SK-N-SH (cell line): Measurements from ENCODE around the gene MSH5. TPM values are rescaled to one million over a fixed set of nuclear protein-coding genes. Genes with fewer than 3 reads are reported as not detected.
A peak's percentile ranks its signal among the peaks of the same experiment; 100 is the strongest.

Source experiments
- CTCF ChIA-PET: fragments of 300-600, 350-600 bp; formaldehyde crosslinking; extraction: SDS; loops from one replicate; lab custom pipeline; 2021; lab: Yijun Ruan, JAX
- POLR2A ChIA-PET: fragments of 350-600 bp; sonication (Branson Sonifier 250); formaldehyde crosslinking; extraction: SDS; loops from one replicate; lab custom pipeline; 2020; ENCODE audit warnings: antibody characterized with exemption, inconsistent platforms; lab: Yijun Ruan, JAX
- DNase-seq: peaks from one replicate; pipeline ENCODE4 v3.0.0; 2012
- H2AFZ ChIP-seq: fragments of 200-600 bp; sonication (generic); 2 replicates; pipeline ENCODE4 v1.8.1; 2016; ENCODE audit warnings: antibody characterized with exemption, mild to moderate bottlenecking, low read depth
- H3F3A ChIP-seq: fragments of 200-600 bp; sonication (generic); replicated peaks from 2 replicates; pipeline ENCODE3; 2016; ENCODE audit warnings: antibody characterized with exemption, mild to moderate bottlenecking; ENCODE audit not compliant: insufficient read depth
- H3K27ac ChIP-seq, 2 experiments: fragments of 200-500 bp in 1 of 2; fragments of 200-600 bp in 1 of 2; sonication (Bioruptor generic) in 1 of 2; sonication (generic), shearing (Covaris generic) in 1 of 2; 2 replicates each; pipeline versions ENCODE4 v1.5.1 to v1.6.1; 2014 to 2016; ENCODE audit warnings: low read depth in 2 of 2, inconsistent platforms in 1 of 2, low read length in 1 of 2, mild to moderate bottlenecking in 1 of 2, mixed read lengths in 1 of 2
- H3K27me3 ChIP-seq: fragments of 200-600 bp; sonication (generic), shearing (Covaris generic); 2 replicates; pipeline ENCODE4 v1.6.1; 2016; ENCODE audit warnings: mixed run types; ENCODE audit not compliant: insufficient read depth
- H3K36me3 ChIP-seq, 2 experiments: fragments of 200-500 bp in 1 of 2; fragments of 200-600 bp in 1 of 2; sonication (Bioruptor generic) in 1 of 2; sonication (generic) in 1 of 2; replicated peaks in 1 of 2; 2 replicates each; pipeline versions ENCODE3 to v1.5.1; 2014 to 2016; ENCODE audit warnings: low read length in 1 of 2, mild to moderate bottlenecking in 1 of 2; ENCODE audit not compliant: insufficient read depth in 2 of 2, control insufficient read depth in 1 of 2
- H3K4me1 ChIP-seq, 2 experiments: fragments of 200-500 bp in 1 of 2; fragments of 200-600 bp in 1 of 2; sonication (Bioruptor generic) in 1 of 2; sonication (generic), shearing (Covaris generic) in 1 of 2; 2 replicates each; pipeline versions ENCODE4 v1.5.1 to v1.6.1; 2014 to 2016; ENCODE audit warnings: low read depth in 1 of 2, low read length in 1 of 2, mixed run types in 1 of 2; ENCODE audit not compliant: insufficient read depth in 2 of 2, control insufficient read depth in 1 of 2
- H3K4me2 ChIP-seq: fragments of 200-600 bp; sonication (generic), shearing (Covaris generic); 2 replicates; pipeline ENCODE4 v1.6.1; 2017; ENCODE audit warnings: mixed run types
- H3K4me3 ChIP-seq, 2 experiments: fragments of 200-500 bp in 1 of 2; fragments of 200-600 bp in 1 of 2; sonication (Bioruptor generic) in 1 of 2; sonication (generic), shearing (Covaris generic) in 1 of 2; 2 replicates each; pipeline versions ENCODE4 v1.5.1 to v1.8.1; 2014 to 2016; ENCODE audit warnings: low read depth in 2 of 2, inconsistent platforms in 1 of 2, low read length in 1 of 2, mild to moderate bottlenecking in 1 of 2, mixed read lengths in 1 of 2, moderate library complexity in 1 of 2
- H3K79me2 ChIP-seq: fragments of 200-600 bp; sonication (generic); 2 replicates; pipeline ENCODE4 v1.8.1; 2017; ENCODE audit warnings: mild to moderate bottlenecking; ENCODE audit not compliant: insufficient read depth
- H3K9ac ChIP-seq: fragments of 200-600 bp; sonication (generic); 2 replicates; pipeline ENCODE4 v1.6.1; 2017; ENCODE audit warnings: mixed run types
- H3K9me2 ChIP-seq: fragments of 200-600 bp; sonication (generic); 2 replicates; pipeline ENCODE4 v1.6.1; 2017; ENCODE audit warnings: mixed run types
- H3K9me3 ChIP-seq: fragments of 200-600 bp; sonication (generic); 2 replicates; pipeline ENCODE4 v1.6.1; 2017; ENCODE audit warnings: mixed run types, mild to moderate bottlenecking, moderate library complexity
- H4K20me1 ChIP-seq: fragments of 200-600 bp; sonication (generic); 2 replicates; pipeline ENCODE4 v1.6.1; 2017; ENCODE audit warnings: mild to moderate bottlenecking, mixed run types; ENCODE audit not compliant: insufficient read depth
- CHD2 ChIP-seq: fragments of 150-350 bp; IDR thresholded peaks from 2 replicates; pipeline ENCODE4 v1.6.1; 2018; ENCODE audit warnings: low read length; ENCODE audit not compliant: partially characterized antibody
- ELF1 ChIP-seq: IDR thresholded peaks from 2 replicates; pipeline ENCODE4 v1.4.0; 2012
- EP300 ChIP-seq, 2 experiments: IDR thresholded peaks; 2 replicates each; pipeline versions ENCODE4 v1.4.0 to v1.6.1; 2012; ENCODE audit warnings: borderline replicate concordance in 1 of 2, low read depth in 1 of 2, low read length in 1 of 2
- EZH2phosphoT487 ChIP-seq: fragments of 200-600 bp; sonication (generic); IDR thresholded peaks from 2 replicates; pipeline ENCODE4 v1.6.1; 2017; ENCODE audit warnings: low read depth, mixed run types, mild to moderate bottlenecking, antibody characterized with exemption, moderate library complexity, borderline replicate concordance
- FOXJ3 ChIP-seq: sonication (generic); formaldehyde crosslinking; IDR thresholded peaks from 2 replicates; pipeline ENCODE4 v1.5.1; 2020; ENCODE audit warnings: mild to moderate bottlenecking, missing genetic modification reagents
- FOXM1 ChIP-seq: IDR thresholded peaks from 2 replicates; pipeline ENCODE4 v1.4.0; 2012; ENCODE audit warnings: low read depth, mild to moderate bottlenecking
- GABPA ChIP-seq: IDR thresholded peaks from 2 replicates; pipeline ENCODE4 v1.4.0; 2012; ENCODE audit warnings: low read depth, mild to moderate bottlenecking
- GATA2 ChIP-seq: sonication (generic); formaldehyde crosslinking; IDR thresholded peaks from 2 replicates; pipeline ENCODE4 v1.5.0; 2020; ENCODE audit warnings: mild to moderate bottlenecking, missing genetic modification reagents
- IRF3 ChIP-seq: fragments of 150-350 bp; IDR thresholded peaks from 2 replicates; pipeline ENCODE4 v1.6.1; 2016; ENCODE audit warnings: mild to moderate bottlenecking, low read depth, low read length
- JUND ChIP-seq: IDR thresholded peaks from 2 replicates; pipeline ENCODE4 v1.4.0; 2012
- MEF2A ChIP-seq: IDR thresholded peaks from 2 replicates; pipeline ENCODE4 v1.4.0; 2012; ENCODE audit warnings: low read depth, borderline replicate concordance
- MXI1 ChIP-seq: IDR thresholded peaks from 2 replicates; pipeline ENCODE4 v1.6.1; 2012; ENCODE audit warnings: mild to moderate bottlenecking, low read depth, low read length, improper control_type of control experiment
- NFIC ChIP-seq: IDR thresholded peaks from 2 replicates; pipeline ENCODE4 v1.4.0; 2012; ENCODE audit warnings: borderline replicate concordance
- PBX3 ChIP-seq: IDR thresholded peaks from 2 replicates; pipeline ENCODE4; 2012
- POLR2AphosphoS5 ChIP-seq: IDR thresholded peaks from 2 replicates; pipeline ENCODE4 v1.6.1; 2012; ENCODE audit warnings: low read depth, low read length
- RAD21 ChIP-seq: IDR thresholded peaks from 2 replicates; pipeline ENCODE4 v1.6.1; 2012; ENCODE audit warnings: mild to moderate bottlenecking, low read length
- SMC3 ChIP-seq: IDR thresholded peaks from 2 replicates; pipeline ENCODE4 v1.6.1; 2012; ENCODE audit warnings: low read depth, low read length, improper control_type of control experiment
- TAF1 ChIP-seq: IDR thresholded peaks from 2 replicates; pipeline ENCODE4 v1.6.1; 2012; ENCODE audit warnings: low read depth, mild to moderate bottlenecking, low read length, moderate library complexity, borderline replicate concordance
- TCF12 ChIP-seq: IDR thresholded peaks from 2 replicates; pipeline ENCODE4 v1.4.0; 2012
- TEAD4 ChIP-seq: IDR thresholded peaks from 2 replicates; pipeline ENCODE4 v1.4.0; 2012; ENCODE audit warnings: mild to moderate bottlenecking, borderline replicate concordance; ENCODE audit not compliant: insufficient read depth
- USF2 ChIP-seq: fragments of 150-350 bp; IDR thresholded peaks from 2 replicates; pipeline ENCODE4 v1.6.1; 2017; ENCODE audit warnings: antibody characterized with exemption, low read length, low read depth, borderline replicate concordance
- YY1 ChIP-seq: IDR thresholded peaks from 2 replicates; pipeline ENCODE4 v1.4.0; 2012; ENCODE audit warnings: low read depth, mild to moderate bottlenecking
- ZBTB33 ChIP-seq: IDR thresholded peaks from 2 replicates; pipeline ENCODE4 v1.4.0; 2012; ENCODE audit warnings: low read depth, borderline replicate concordance
- WGBS: methylation state at CpG from one replicate; pipeline ENCODE4 v1.1.6; 2017; ENCODE audit warnings: low lambda C conversion rate; 5-methylcytosine and 5-hydroxymethylcytosine counted together
- polyA plus RNA-seq, 3 experiments: library from polyadenylated mRNA; depleted of rRNA; stranded (reverse); fragments of >200 nt; gene quantifications; 2 replicates each; pipeline ENCODE4 v1.2.3, GENCODE V29; 2012
- TF ChIP-seq, protein P1 (sequence below): IDR thresholded peaks from 2 replicates; pipeline ENCODE4 v1.4.0; 2012; ENCODE audit warnings: low read depth
- TF ChIP-seq, protein P2 (sequence below): IDR thresholded peaks from 2 replicates; pipeline ENCODE4 v1.6.1; 2012; ENCODE audit warnings: mild to moderate bottlenecking, low read depth, low read length, moderate library complexity

Gene MSH5
- polyA plus RNA-seq, 1 of the 3 experiments (the other 2 are of a cell fraction) = 16.0 TPM

DNA sequence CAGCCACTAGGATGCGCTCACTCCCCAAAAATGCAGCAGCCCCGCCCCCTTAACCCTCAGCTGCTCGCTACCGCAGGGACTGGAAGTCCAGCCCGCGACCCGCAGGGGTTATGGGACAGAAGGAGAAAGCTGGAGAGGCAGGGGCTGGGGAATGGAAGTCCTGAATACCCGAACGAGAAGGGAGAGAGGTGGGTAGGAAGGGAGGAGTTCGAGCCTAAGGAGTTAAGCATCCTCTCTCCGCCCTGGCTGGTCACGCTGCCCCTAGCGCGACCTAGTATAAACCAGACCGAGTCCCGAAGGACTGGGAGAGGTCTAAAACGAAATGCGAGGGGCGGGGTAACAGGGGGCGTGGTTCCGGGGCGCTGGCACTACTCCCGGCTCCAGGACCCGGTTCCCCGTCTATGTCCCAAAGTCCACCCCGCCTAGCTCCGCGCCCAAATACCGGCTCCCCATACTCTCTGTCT lies 10.3 kb upstream of the MSH5 start:
- Histone ChIP-seq H3K27me3 (no peaks in the 10 kb centered on the region), H2AFZ (peak overlapping the region; percentile 67), H3K4me1 (peaks cover 18 to 21% of the 10 kb centered on the region in 2 experiments; a peak in 2 of 4 replicates), H4K20me1 (peaks cover 27% of the 10 kb centered on the region), H3K79me2 (peaks cover 46% of the 10 kb centered on the region), H3K36me3 (peaks cover 52 to 60% of the 10 kb centered on the region in 2 experiments), H3K4me2 (peak overlapping the region; percentile 98), H3K9me3 (no peaks in the 10 kb centered on the region), H3F3A (peaks cover 50% of the 10 kb centered on the region), H3K9me2 (no peaks in the 10 kb centered on the region), H3K27ac (peak overlapping the region; percentile 94), H3K4me3 (peak overlapping the region; percentile 90 to 93), H3K9ac (peak overlapping the region; percentile 98)
- DNase-seq = peak; percentile 93
- ChIA-PET POLR2A (interaction anchor here (0.6 to 2.0 kb wide), 13 partner anchors 11 to 183 kb away, joined by 3 to 10 read pairs (median 4); partner anchors contain the start of genes ABHD16A, ATP6V1G2, HSPA1B and LSM2), CTCF (interaction anchor here (0.7 to 7.3 kb wide), 38 partner anchors 9 to 230 kb away, joined by 3 to 45 read pairs (median 4); partner anchors contain the start of genes ABHD16A, ATP6V1G2, EHMT2 and GPANK1)
- under 1% methylated on average over 15 of the region's 29 CpGs for WGBS
- TF ChIP-seq MXI1 = peak; percentile 76; the same call in 1 of the 2 replicates
- no peak; the same call in 1 of the 2 replicates for TF ChIP-seq NFIC
- no peak for TF ChIP-seq YY1
- TF ChIP-seq GABPA = 0 out of 2 replicates have a peak, but pooled peaks have one; percentile 9
- no peak for TF ChIP-seq TAF1
- TF ChIP-seq POLR2AphosphoS5 = no peak
- TF ChIP-seq PBX3 = no peak
- peak; percentile 2 for TF ChIP-seq CHD2
- no peak; the same call in 1 of the 2 replicates for TF ChIP-seq TEAD4
- TF ChIP-seq GATA2 (CRISPR knock-in tag) = no peak
- TF ChIP-seq RAD21 = peak; percentile 79
- TF ChIP-seq FOXM1 = no peak
- no peak for TF ChIP-seq TCF12
- no peak for TF ChIP-seq ELF1
- no peak for TF ChIP-seq MEF2A
- TF ChIP-seq, protein P1, sequence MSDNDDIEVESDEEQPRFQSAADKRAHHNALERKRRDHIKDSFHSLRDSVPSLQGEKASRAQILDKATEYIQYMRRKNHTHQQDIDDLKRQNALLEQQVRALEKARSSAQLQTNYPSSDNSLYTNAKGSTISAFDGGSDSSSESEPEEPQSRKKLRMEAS = peak; percentile 59; the same call in 1 of the 2 replicates
- TF ChIP-seq EZH2phosphoT487 = no peak
- TF ChIP-seq ZBTB33 = no peak
- no peak for TF ChIP-seq EP300 (IDR thresholded peaks at IDR 0.05; ENCODE audit: borderline replicate concordance in 1 of 2, low read depth in 1 of 2, low read length in 1 of 2)
- no peak for TF ChIP-seq USF2
- TF ChIP-seq SMC3 = peak; percentile 58
- TF ChIP-seq IRF3 = no peak
- TF ChIP-seq, protein P2, sequence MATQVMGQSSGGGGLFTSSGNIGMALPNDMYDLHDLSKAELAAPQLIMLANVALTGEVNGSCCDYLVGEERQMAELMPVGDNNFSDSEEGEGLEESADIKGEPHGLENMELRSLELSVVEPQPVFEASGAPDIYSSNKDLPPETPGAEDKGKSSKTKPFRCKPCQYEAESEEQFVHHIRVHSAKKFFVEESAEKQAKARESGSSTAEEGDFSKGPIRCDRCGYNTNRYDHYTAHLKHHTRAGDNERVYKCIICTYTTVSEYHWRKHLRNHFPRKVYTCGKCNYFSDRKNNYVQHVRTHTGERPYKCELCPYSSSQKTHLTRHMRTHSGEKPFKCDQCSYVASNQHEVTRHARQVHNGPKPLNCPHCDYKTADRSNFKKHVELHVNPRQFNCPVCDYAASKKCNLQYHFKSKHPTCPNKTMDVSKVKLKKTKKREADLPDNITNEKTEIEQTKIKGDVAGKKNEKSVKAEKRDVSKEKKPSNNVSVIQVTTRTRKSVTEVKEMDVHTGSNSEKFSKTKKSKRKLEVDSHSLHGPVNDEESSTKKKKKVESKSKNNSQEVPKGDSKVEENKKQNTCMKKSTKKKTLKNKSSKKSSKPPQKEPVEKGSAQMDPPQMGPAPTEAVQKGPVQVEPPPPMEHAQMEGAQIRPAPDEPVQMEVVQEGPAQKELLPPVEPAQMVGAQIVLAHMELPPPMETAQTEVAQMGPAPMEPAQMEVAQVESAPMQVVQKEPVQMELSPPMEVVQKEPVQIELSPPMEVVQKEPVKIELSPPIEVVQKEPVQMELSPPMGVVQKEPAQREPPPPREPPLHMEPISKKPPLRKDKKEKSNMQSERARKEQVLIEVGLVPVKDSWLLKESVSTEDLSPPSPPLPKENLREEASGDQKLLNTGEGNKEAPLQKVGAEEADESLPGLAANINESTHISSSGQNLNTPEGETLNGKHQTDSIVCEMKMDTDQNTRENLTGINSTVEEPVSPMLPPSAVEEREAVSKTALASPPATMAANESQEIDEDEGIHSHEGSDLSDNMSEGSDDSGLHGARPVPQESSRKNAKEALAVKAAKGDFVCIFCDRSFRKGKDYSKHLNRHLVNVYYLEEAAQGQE = 0 out of 2 replicates have a peak, but pooled peaks have one; percentile 10
- 0 out of 2 replicates have a peak, but pooled peaks have one; percentile 35 for TF ChIP-seq JUND
- no peak for TF ChIP-seq FOXJ3 (CRISPR knock-in tag)
